ENCODE data around the gene RHBDD3.

RHBDD3 gene

GRCh38 chr22:29267858-29268510 lies at the start of gene RHBDD3, which contains the start of gene EWSR1:
RHBDD3 (minus strand) TSS chr22:29267981; CDS start chr22:29265626, 2,355 bp downstream.
EWSR1 (plus strand) TSS chr22:29268268; CDS start chr22:29268337, 69 bp downstream.
- DNase-seq = peak; percentile 96

- peak; percentile 20 for DNase-seq
Observed at GRCh38 chr22:29316141-29316828, 48.5 kb upstream of the RHBDD3 start.

- DNase-seq = peak; percentile 68
Observed at GRCh38 chr22:29315286-29316140, 47.7 kb upstream of the RHBDD3 start, which contains the start of gene RASL10A. RASL10A (minus strand) TSS chr22:29315697; CDS start chr22:29315246, 451 bp downstream.

- DNase-seq = peak; percentile 36
Observed at GRCh38 chr22:29314537-29315285, 46.9 kb upstream of the RHBDD3 start.

- DNase-seq = peak; percentile 38
Observed at GRCh38 chr22:29313576-29314466, 46.0 kb upstream of the RHBDD3 start.

- peak; percentile 76 for DNase-seq
Observed at GRCh38 chr22:29313126-29313575, 45.4 kb upstream of the RHBDD3 start.

GRCh38 chr22:29312218-29313125 lies 44.7 kb upstream of the RHBDD3 start:
- no peak for DNase-seq

- DNase-seq = no peak
Observed at GRCh38 chr22:29311464-29312217, 43.9 kb upstream of the RHBDD3 start.

GRCh38 chr22:29310863-29311339 lies 43.1 kb upstream of the RHBDD3 start:
- peak; percentile 98 for DNase-seq

GRCh38 chr22:29310065-29310862 lies 42.5 kb upstream of the RHBDD3 start:
- peak; percentile 52 for DNase-seq

- DNase-seq = peak; percentile 64
Observed at GRCh38 chr22:29309332-29310064, 41.7 kb upstream of the RHBDD3 start.

- DNase-seq = peak; percentile 51
Observed at GRCh38 chr22:29308791-29309262, 41.0 kb upstream of the RHBDD3 start.

- peak; percentile 38 for DNase-seq
Observed at GRCh38 chr22:29308148-29308790, 40.5 kb upstream of the RHBDD3 start.

GRCh38 chr22:29307596-29308147 lies 39.9 kb upstream of the RHBDD3 start:
- DNase-seq = peak; percentile 39

- DNase-seq = peak; percentile 89
Observed at GRCh38 chr22:29306835-29307595, 39.2 kb upstream of the RHBDD3 start.

All from right hindlimb (tissue), 1 donor.